ENCODE measurements around the gene KAZN.

KAZN gene

GRCh38 chr1:15124362-15125100 lies 526.0 kb downstream of the KAZN start:
- TF ChIP-seq CTCF (conservative IDR thresholded peaks at IDR 0.05; ENCODE audit: low read depth, low read length), result no peak
- H3K4me3 ChIP-seq (ENCODE audit: low read length), result no peak overlapping the region
- DNase-seq (ENCODE audit: low read depth), result no peak

GRCh38 chr1:15125101-15125745 lies 526.7 kb downstream of the KAZN start:
- TF ChIP-seq CTCF (conservative IDR thresholded peaks at IDR 0.05; ENCODE audit: low read depth, low read length), result no peak
- no peak for DNase-seq (ENCODE audit: low read depth)
- H3K4me3 ChIP-seq (ENCODE audit: low read length), result no peak overlapping the region

GRCh38 chr1:15128077-15128476 lies 529.6 kb downstream of the KAZN start:
- no peak for DNase-seq (ENCODE audit: low read depth)
- H3K4me3 ChIP-seq (ENCODE audit: low read length), result no peak overlapping the region
- TF ChIP-seq CTCF (conservative IDR thresholded peaks at IDR 0.05; ENCODE audit: low read depth, low read length), result no peak

GRCh38 chr1:15128520-15129313 lies 530.2 kb downstream of the KAZN start:
- DNase-seq (ENCODE audit: low read depth), result no peak
- peak; percentile 93 for TF ChIP-seq CTCF (conservative IDR thresholded peaks at IDR 0.05; ENCODE audit: low read depth, low read length)
- no peak overlapping the region for H3K4me3 ChIP-seq (ENCODE audit: low read length)

- TF ChIP-seq CTCF (conservative IDR thresholded peaks at IDR 0.05; ENCODE audit: low read depth, low read length), result no peak
- no peak for DNase-seq (ENCODE audit: low read depth)
- no peak overlapping the region for H3K4me3 ChIP-seq (ENCODE audit: low read length)
These were observed 531.5 kb downstream of the KAZN start for GRCh38 chr1:15129944-15130343.

- DNase-seq (ENCODE audit: low read depth), result no peak
- H3K4me3 ChIP-seq (ENCODE audit: low read length), result no peak overlapping the region
- no peak for TF ChIP-seq CTCF (conservative IDR thresholded peaks at IDR 0.05; ENCODE audit: low read depth, low read length)
These were observed 532.1 kb downstream of the KAZN start for GRCh38 chr1:15130607-15131006.
